Heart left ventricle (tissue), 16 donors: ENCODE results near the gene CYTH4. TPM values are rescaled to one million over a fixed set of nuclear protein-coding genes. Genes with fewer than 3 reads are reported as not detected.

ENCODE experiments used
- ATAC-seq, 4 donors: fragments of 200-7000 bp; cut with Tn5 transposase; one replicate each; pipeline ENCODE4 v1.9.1; 2020 to 2022; ENCODE audit warnings: moderate library complexity in 4 of 4, mild to moderate bottlenecking in 3 of 4, moderate number of reproducible peaks in 1 of 4
- DNase-seq, 5 donors: peaks; one replicate each; pipeline ENCODE4 v3.0.0-alpha.2; 2020
- H3K27ac ChIP-seq, 12 donors: fragments of 200-600 bp; sonication (generic) in 4 of 12; one replicate each; pipeline versions ENCODE4 v1.5.0 to v1.8.0; 2016 to 2022; ENCODE audit warnings: mild to moderate bottlenecking in 2 of 12
- H3K27me3 ChIP-seq, 9 donors: fragments of 200-600 bp; sonication (generic) in 2 of 9; one replicate each; pipeline versions ENCODE4 v1.5.1 to v1.8.0; 2016 to 2022; ENCODE audit warnings: mild to moderate bottlenecking in 3 of 9
- H3K36me3 ChIP-seq, 9 donors: fragments of 200-600 bp; sonication (generic) in 2 of 9; one replicate each; pipeline versions ENCODE4 v1.5.0 to v1.8.0; 2018 to 2022; ENCODE audit warnings: mild to moderate bottlenecking in 2 of 9
- H3K4me1 ChIP-seq, 12 donors: fragments of 200-600 bp; sonication (generic) in 4 of 12; one replicate each; pipeline versions ENCODE4 v1.5.0 to v1.8.0; 2016 to 2022; ENCODE audit warnings: mild to moderate bottlenecking in 3 of 12
- H3K4me3 ChIP-seq, 12 donors: fragments of 200-600 bp; sonication (generic) in 4 of 12; one replicate each; pipeline versions ENCODE4 v1.5.0 to v1.8.0; 2017 to 2022; ENCODE audit warnings: mild to moderate bottlenecking in 9 of 12, moderate library complexity in 4 of 12
- H3K9me3 ChIP-seq, 12 donors: fragments of 200-600 bp; sonication (generic) in 4 of 12; one replicate each; pipeline versions ENCODE4 v1.5.0 to v1.8.0; 2016 to 2022; ENCODE audit warnings: mild to moderate bottlenecking in 1 of 12
- POLR2A ChIP-seq, 2 donors: fragments of 450-650 bp; IDR thresholded peaks; one replicate each; pipeline ENCODE4 v1.6.1; 2017; ENCODE audit warnings: antibody characterized with exemption in 2 of 2, mild to moderate bottlenecking in 2 of 2, moderate library complexity in 2 of 2
- WGBS, 4 donors: extraction: QIAGEN DNeasy Blood & Tissue Kit in 2 of 4; methylation state at CpG; one replicate each; pipeline versions ENCODE4 v1.1.5 to v1.1.7; 2013 to 2018; 5-methylcytosine and 5-hydroxymethylcytosine counted together
- intact Hi-C, 10 donors: fragments of 100-400 bp; cut with DNase I; formaldehyde crosslinking; loops; one replicate each; pipeline versions ENCODE4 v1.11.1 to v1.14.2; 2022
- polyA plus RNA-seq, 2 donors: library from polyadenylated mRNA; stranded (reverse); fragments of 200-250 nt; gene quantifications; one replicate each; pipeline ENCODE4 v1.2.3, GENCODE V29; 2013
- total RNA-seq, 9 donors: library from RNA; depleted of rRNA in 2 of 9; stranded (reverse); fragments of >200 nt in 2 of 9; fragmentation: NEBNext Ultra II Directional in 3 of 9; extraction: Animal tissue kit (Norgen Biotek cat#: 25700) in 3 of 9; gene quantifications; one replicate each; pipeline versions ENCODE4 v1.1.0 to v1.2.4, GENCODE V29; 2016 to 2023
- TF ChIP-seq, protein P1 (sequence below), 12 donors: fragments of 200-600 bp; sonication (generic) in 4 of 12; IDR thresholded peaks; one replicate each; pipeline versions ENCODE4 v1.5.0 to v1.8.0; 2018 to 2022; ENCODE audit warnings: antibody characterized with exemption in 12 of 12, mild to moderate bottlenecking in 5 of 12
- donor health status: ischemic (EF 13 %, LVEDD 7.1; RV severe dilation, severe dysfunction).
- donor health status: healthy with polysubstance abuse.
- donor health status: DM: no; HTN: yes; CAD: no.
- donor health status: DM: no; HTN: no; CAD: no.
- donor health status: ischemic (EF 25% LVEDD 6.9; RV normal size, moderate dysfunction).
- donor health status: ischemic (EF 25% LVEDD 5.7; RV mildly dilated, moderate dysfunction).
- donor health status: healthy.
- donor health status: DM: yes; HTN: yes; CAD: no.
- donor health status: ischemic (EF 35%, LVEDD 5.7; RV mildly dilated, moderate dysfunction).
- donor health status: nonischemic (EF 11% LVEDD 7.7; RV severe dilation, severe dysfunction).
- donor health status: DM: yes; HTN: yes; CAD: no.
- donor health status: PGD.
- donor health status: ischemic (EF 29% LVEDD 5.4; RV normal size, mild dysfunction).
- donor health status: nonischemic (EF 23%, LVEDD 6.1; RV moderate dilation, normal function).

The CYTH4 gene
- total and polyA plus RNA-seq, 11 donors = 2.4 to 57.8 (median 4.3) TPM

DNA sequence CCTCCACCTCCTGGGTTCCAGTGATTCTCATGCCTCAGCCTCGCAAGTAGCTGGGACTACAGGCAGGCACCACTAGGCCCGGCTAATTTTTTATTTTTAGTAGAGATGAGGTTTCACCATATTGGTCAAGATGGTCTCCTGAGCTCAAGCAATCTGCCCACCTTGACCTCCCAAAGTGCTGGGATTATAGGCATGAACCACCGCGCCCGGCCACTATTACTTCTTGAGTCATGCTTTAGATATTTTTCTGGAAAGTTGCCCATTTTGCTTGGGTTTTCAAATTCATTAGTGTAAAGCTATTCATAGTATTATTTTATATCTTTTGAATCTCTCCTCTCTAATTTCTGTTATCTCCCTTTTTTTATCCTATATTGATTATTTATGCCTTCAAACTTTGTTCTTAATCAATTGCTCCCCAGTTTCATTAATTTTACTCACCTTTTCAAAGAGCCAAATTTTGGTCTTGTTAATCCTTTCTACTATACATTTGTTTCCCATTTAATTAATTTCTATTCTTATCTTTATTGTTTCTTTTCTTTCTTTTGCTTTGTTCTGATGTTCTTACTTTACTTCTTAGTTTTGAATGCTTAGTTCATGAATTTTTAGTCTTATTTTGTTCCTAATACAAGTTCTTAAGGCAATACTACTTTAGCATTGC is 28.0 kb upstream of the CYTH4 start:
- intact Hi-C loops = no loop called here
- 78 to 81% (median 80%) methylated on average over 5 of the region's 5 CpGs for WGBS, 4 donors

DNA sequence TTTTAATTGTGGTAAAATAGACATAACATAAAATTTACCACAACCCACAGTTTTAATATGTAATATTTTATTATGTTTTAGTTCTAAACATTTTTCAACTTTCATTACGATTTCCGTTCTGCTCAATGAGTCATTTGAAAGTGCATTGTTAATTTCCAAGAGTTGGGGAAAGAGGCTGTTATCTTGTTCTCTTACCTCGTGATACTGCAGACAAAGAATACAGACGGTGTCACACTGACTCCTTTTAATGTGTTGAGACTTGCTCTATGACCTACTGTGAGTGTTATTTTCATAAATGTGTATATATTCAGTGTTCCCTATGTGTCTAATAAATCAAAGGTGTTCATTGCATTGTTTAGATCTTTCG is 27.5 kb upstream of the CYTH4 start:
- H3K27ac ChIP-seq = no peak overlapping the region
- H3K9me3 ChIP-seq = no peaks in the 10 kb centered on the region
- ATAC-seq = no peak
- DNase-seq = no peak
- no peak overlapping the region for H3K4me3 ChIP-seq
- intact Hi-C loops = no loop called here
- no peak for TF ChIP-seq POLR2A (IDR thresholded peaks at IDR 0.05)
- TF ChIP-seq, protein P1, sequence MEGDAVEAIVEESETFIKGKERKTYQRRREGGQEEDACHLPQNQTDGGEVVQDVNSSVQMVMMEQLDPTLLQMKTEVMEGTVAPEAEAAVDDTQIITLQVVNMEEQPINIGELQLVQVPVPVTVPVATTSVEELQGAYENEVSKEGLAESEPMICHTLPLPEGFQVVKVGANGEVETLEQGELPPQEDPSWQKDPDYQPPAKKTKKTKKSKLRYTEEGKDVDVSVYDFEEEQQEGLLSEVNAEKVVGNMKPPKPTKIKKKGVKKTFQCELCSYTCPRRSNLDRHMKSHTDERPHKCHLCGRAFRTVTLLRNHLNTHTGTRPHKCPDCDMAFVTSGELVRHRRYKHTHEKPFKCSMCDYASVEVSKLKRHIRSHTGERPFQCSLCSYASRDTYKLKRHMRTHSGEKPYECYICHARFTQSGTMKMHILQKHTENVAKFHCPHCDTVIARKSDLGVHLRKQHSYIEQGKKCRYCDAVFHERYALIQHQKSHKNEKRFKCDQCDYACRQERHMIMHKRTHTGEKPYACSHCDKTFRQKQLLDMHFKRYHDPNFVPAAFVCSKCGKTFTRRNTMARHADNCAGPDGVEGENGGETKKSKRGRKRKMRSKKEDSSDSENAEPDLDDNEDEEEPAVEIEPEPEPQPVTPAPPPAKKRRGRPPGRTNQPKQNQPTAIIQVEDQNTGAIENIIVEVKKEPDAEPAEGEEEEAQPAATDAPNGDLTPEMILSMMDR (IDR thresholded peaks at IDR 0.05) = no peak
- peaks cover 0 to 8% (median 0%) of the 10 kb centered on the region in 12 donors for H3K4me1 ChIP-seq
- no peaks in the 10 kb centered on the region for H3K36me3 ChIP-seq
- 42 to 49% (median 47%) methylated on average over 5 of the region's 5 CpGs for WGBS, 4 donors
- peaks cover 11 to 80% (median 25%) of the 10 kb centered on the region in 9 donors for H3K27me3 ChIP-seq

More for the DNA sequence above, 28.0 kb upstream of the CYTH4 start:
- Histone ChIP-seq H3K36me3 (no peaks in the 10 kb centered on the region), H3K27ac (no peak overlapping the region), H3K9me3 (no peaks in the 10 kb centered on the region), H3K27me3 (peaks cover 8 to 75% (median 20%) of the 10 kb centered on the region in 9 donors), H3K4me3 (no peak overlapping the region), H3K4me1 (peaks cover 0 to 3% (median 0%) of the 10 kb centered on the region in 12 donors)
- TF ChIP-seq, protein P1 (IDR thresholded peaks at IDR 0.05) = no peak
- TF ChIP-seq POLR2A (IDR thresholded peaks at IDR 0.05) = no peak
- ATAC-seq (no peak), DNase-seq (no peak)

DNA sequence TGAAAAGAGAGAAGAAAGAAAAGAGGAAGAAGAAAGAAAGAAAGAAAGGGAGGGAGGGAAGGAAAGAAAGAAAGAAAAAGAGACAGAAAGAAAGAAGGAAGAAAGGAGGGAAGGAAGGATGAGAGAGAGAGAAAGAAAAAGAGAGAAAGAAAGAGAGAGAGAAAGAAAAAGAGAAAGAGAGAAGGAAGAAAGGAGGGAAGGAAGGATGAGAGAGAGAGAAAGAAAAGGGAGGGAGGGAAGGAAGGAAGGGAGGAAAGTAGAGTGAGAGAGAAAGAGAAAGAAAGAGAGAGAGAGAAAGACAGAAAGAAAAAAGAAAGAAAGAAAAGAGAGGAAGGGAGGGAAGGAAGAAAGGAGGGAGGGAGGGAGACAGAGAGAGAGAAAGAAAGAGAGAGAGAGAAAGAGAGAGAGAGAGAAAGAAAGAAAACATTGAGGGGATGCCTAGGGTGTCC is 26.7 kb upstream of the CYTH4 start:
- Histone ChIP-seq H3K9me3 (no peaks in the 10 kb centered on the region), H3K4me1 (peaks cover 0 to 15% (median 2%) of the 10 kb centered on the region in 12 donors), H3K27me3 (peaks cover 11 to 82% (median 27%) of the 10 kb centered on the region in 9 donors), H3K27ac (no peak overlapping the region), H3K4me3 (no peak overlapping the region), H3K36me3 (no peaks in the 10 kb centered on the region)
- no peak for ATAC-seq
- TF ChIP-seq, protein P1 (IDR thresholded peaks at IDR 0.05) = no peak
- no peak for TF ChIP-seq POLR2A (IDR thresholded peaks at IDR 0.05)
- DNase-seq = no peak
- intact Hi-C loops = no loop called here

DNA sequence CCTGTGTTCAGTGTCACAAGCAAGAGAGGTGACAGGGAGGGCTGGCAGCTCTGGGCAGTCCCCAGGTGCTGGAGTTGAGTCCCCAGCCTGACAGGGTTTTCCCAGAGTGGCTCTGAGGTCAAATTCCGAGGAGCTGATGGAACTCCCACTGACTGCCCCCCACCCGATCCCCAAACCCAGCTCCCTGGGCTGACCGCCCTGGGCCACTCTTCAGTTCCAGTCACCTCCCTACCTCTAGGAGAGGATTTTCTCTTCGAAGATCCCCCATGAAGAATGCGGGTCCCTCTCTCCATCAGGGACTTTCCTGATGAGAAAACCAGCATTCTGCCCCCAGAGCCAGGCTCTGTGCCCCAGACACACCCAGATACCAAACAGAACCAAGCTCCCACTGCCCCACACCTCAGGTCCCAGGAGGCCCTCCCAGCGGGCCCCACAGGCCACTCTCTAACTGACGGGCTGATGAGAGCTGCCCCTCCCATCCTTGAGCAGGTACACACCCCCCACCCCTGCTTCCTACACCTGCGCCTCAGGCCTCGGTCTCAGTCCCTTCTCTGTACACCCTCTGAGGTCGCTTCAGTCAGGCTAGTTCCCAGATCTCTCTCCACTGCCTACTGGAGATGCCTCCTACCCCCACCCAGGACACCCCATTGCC is 26.1 kb upstream of the CYTH4 start:
- no peak overlapping the region for H3K4me3 ChIP-seq
- no peak for ATAC-seq
- intact Hi-C loops = no loop called here

More for the DNA sequence above, 26.1 kb upstream of the CYTH4 start:
- Histone ChIP-seq H3K9me3 (no peaks in the 10 kb centered on the region), H3K27ac (no peak overlapping the region), H3K36me3 (no peaks in the 10 kb centered on the region), H3K4me1 (peaks cover 0 to 21% (median 2%) of the 10 kb centered on the region in 12 donors), H3K27me3 (peaks cover 11 to 88% (median 27%) of the 10 kb centered on the region in 9 donors)
- 55 to 73% (median 61%) methylated on average over 10 of the region's 10 CpGs for WGBS, 4 donors
- no peak for DNase-seq
- TF ChIP-seq POLR2A (IDR thresholded peaks at IDR 0.05) = no peak
- TF ChIP-seq, protein P1 (IDR thresholded peaks at IDR 0.05) = no peak
